ENCODE results near the gene DOCK4.

Gene DOCK4

GRCh38 chr7:112188257-112188656 is 17.9 kb downstream of the DOCK4 start:
- no peak for TF ChIP-seq ZFX (IDR thresholded peaks at IDR 0.05)
- TF ChIP-seq CTCF (conservative IDR thresholded peaks at IDR 0.05): no peak
- no peak overlapping the region for H3K27ac ChIP-seq

- TF ChIP-seq ZFX (IDR thresholded peaks at IDR 0.05) (no peak), CTCF (conservative IDR thresholded peaks at IDR 0.05) (no peak)
- no peak overlapping the region for H3K27ac ChIP-seq
These were observed 19.9 kb downstream of the DOCK4 start for GRCh38 chr7:112186300-112186699.

GRCh38 chr7:112185005-112185834 is 21.0 kb downstream of the DOCK4 start:
- TF ChIP-seq ZFX (IDR thresholded peaks at IDR 0.05): no peak
- TF ChIP-seq CTCF (conservative IDR thresholded peaks at IDR 0.05): no peak
- H3K27ac ChIP-seq: no peak overlapping the region

GRCh38 chr7:112184455-112184854 is 21.7 kb downstream of the DOCK4 start:
- no peak overlapping the region for H3K27ac ChIP-seq
- TF ChIP-seq CTCF (conservative IDR thresholded peaks at IDR 0.05): no peak
- no peak for TF ChIP-seq ZFX (IDR thresholded peaks at IDR 0.05)

GRCh38 chr7:112183266-112183665 is 22.9 kb downstream of the DOCK4 start:
- no peak for TF ChIP-seq ZFX (IDR thresholded peaks at IDR 0.05)
- TF ChIP-seq CTCF (conservative IDR thresholded peaks at IDR 0.05): no peak
- no peak overlapping the region for H3K27ac ChIP-seq

GRCh38 chr7:112182749-112183148 is 23.4 kb downstream of the DOCK4 start:
- TF ChIP-seq CTCF (conservative IDR thresholded peaks at IDR 0.05) (no peak), ZFX (IDR thresholded peaks at IDR 0.05) (no peak)
- H3K27ac ChIP-seq: no peak overlapping the region

GRCh38 chr7:112180223-112180622 is 26.0 kb downstream of the DOCK4 start:
- no peak overlapping the region for H3K27ac ChIP-seq
- TF ChIP-seq ZFX (IDR thresholded peaks at IDR 0.05) (no peak), CTCF (conservative IDR thresholded peaks at IDR 0.05) (no peak)

All from C4-2B (cell line).